ENCODE results near the gene FCN2. TPM values are rescaled to one million over a fixed set of nuclear protein-coding genes. Genes with fewer than 3 reads are reported as not detected.

FCN2 gene
- total and polyA plus RNA-seq, 9 of the 15 experiments (the other 6 are each of a cell fraction or from before 2014, with no cell fraction given): not detected

- ChIA-PET CTCF (ENCODE audit: low intra/inter-chr PET ratio) (no interaction called here), POLR2A (no interaction called here)
- no peaks in the 10 kb centered on the region for H3K36me3 ChIP-seq (ENCODE audit: control insufficient read depth, insufficient read depth, low read length)
- no peak for ATAC-seq
- 8% methylated on average over 5 of the region's 5 CpGs for WGBS (ENCODE audit: insufficient coverage, low coverage, missing lambda C conversion rate)
- H4K20me1 ChIP-seq (replicated peaks; ENCODE audit: control insufficient read depth, insufficient read depth, low read length): 0 out of 2 replicates have a peak, but pooled peaks cover 3% of the 10 kb centered on the region
- TF ChIP-seq YBX1 (IDR thresholded peaks at IDR 0.05) (no peak), GABPA (tag; conservative IDR thresholded peaks at IDR 0.05; ENCODE audit: low read depth) (no peak), POLR2G (IDR thresholded peaks at IDR 0.05; ENCODE audit: low read depth, low read length) (no peak), GABPB1 (CRISPR knock-in tag; IDR thresholded peaks at IDR 0.05) (no peak)
- TF ChIP-seq, protein P1, sequence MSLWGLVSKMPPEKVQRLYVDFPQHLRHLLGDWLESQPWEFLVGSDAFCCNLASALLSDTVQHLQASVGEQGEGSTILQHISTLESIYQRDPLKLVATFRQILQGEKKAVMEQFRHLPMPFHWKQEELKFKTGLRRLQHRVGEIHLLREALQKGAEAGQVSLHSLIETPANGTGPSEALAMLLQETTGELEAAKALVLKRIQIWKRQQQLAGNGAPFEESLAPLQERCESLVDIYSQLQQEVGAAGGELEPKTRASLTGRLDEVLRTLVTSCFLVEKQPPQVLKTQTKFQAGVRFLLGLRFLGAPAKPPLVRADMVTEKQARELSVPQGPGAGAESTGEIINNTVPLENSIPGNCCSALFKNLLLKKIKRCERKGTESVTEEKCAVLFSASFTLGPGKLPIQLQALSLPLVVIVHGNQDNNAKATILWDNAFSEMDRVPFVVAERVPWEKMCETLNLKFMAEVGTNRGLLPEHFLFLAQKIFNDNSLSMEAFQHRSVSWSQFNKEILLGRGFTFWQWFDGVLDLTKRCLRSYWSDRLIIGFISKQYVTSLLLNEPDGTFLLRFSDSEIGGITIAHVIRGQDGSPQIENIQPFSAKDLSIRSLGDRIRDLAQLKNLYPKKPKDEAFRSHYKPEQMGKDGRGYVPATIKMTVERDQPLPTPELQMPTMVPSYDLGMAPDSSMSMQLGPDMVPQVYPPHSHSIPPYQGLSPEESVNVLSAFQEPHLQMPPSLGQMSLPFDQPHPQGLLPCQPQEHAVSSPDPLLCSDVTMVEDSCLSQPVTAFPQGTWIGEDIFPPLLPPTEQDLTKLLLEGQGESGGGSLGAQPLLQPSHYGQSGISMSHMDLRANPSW (CRISPR knock-in tag; IDR thresholded peaks at IDR 0.05): no peak
- TF ChIP-seq, protein P2, sequence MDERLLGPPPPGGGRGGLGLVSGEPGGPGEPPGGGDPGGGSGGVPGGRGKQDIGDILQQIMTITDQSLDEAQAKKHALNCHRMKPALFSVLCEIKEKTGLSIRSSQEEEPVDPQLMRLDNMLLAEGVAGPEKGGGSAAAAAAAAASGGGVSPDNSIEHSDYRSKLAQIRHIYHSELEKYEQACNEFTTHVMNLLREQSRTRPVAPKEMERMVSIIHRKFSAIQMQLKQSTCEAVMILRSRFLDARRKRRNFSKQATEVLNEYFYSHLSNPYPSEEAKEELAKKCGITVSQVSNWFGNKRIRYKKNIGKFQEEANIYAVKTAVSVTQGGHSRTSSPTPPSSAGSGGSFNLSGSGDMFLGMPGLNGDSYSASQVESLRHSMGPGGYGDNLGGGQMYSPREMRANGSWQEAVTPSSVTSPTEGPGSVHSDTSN (CRISPR knock-in tag; IDR thresholded peaks at IDR 0.05; ENCODE audit: low read depth): no peak
- TF ChIP-seq, protein P2 (tag; conservative IDR thresholded peaks at IDR 0.05; ENCODE audit: low read depth): no peak
- in situ Hi-C loops (cut with MboI) (no loop called here), intact Hi-C loops (cut with micrococcal nuclease) (no loop called here)
- no peak overlapping the region for H3K4me2 ChIP-seq (ENCODE audit: insufficient read depth, low read length)
- H3K27me3 ChIP-seq (ENCODE audit: control insufficient read depth in 2 of 2, insufficient read depth in 2 of 2, low read length in 2 of 2): peaks cover 14 to 35% of the 10 kb centered on the region in 2 experiments
- no peaks in the 10 kb centered on the region for H3K9me3 ChIP-seq (replicated peaks; ENCODE audit: control insufficient read depth, insufficient read depth, low read depth, low read length)
- H3K4me1 ChIP-seq (replicated peaks in 1 of 2; ENCODE audit: control insufficient read depth in 2 of 2, insufficient read depth in 2 of 2, low read length in 2 of 2): no peaks in the 10 kb centered on the region
- H3K27ac ChIP-seq (ENCODE audit: extremely low read depth, low read depth, low read length): no peak overlapping the region
- H3K79me2 ChIP-seq (ENCODE audit: control insufficient read depth, insufficient read depth, low read length): no peaks in the 10 kb centered on the region
- no peak overlapping the region for H3K9ac ChIP-seq (ENCODE audit: insufficient read depth in 1 of 2, low read depth in 2 of 2, low read length in 2 of 2)
- DNase-seq (ENCODE audit: extremely low read depth in 1 of 4, low spot score in 3 of 4): no peak
- BruUV-seq (replicated peaks): no TSS peak
- H3K4me3 ChIP-seq: no peak overlapping the region
- no peak for FAIRE-seq
- H2AFZ ChIP-seq (ENCODE audit: low read depth, low read length): no peak overlapping the region
- no peaks in the 10 kb centered on the region for H3K9me1 ChIP-seq (ENCODE audit: control insufficient read depth, insufficient read depth, low read length)
Measured at GRCh38 chr9:134891713-134892112, 11.1 kb downstream of the FCN2 start.

All from K562 (cell line).